H1 (cell line): ENCODE data around the gene YTHDF2.

Experiments
- CTCF ChIP-seq, 3 experiments: IDR thresholded peaks; 1 replicate in 2 of 3; 2 replicates in 1 of 3; pipeline versions ENCODE4 v1.5.1 to v1.6.1; 2011; ENCODE audit warnings: low read length in 3 of 3, mild to moderate bottlenecking in 3 of 3, inconsistent platforms in 2 of 3, low read depth in 1 of 3, moderate library complexity in 1 of 3; ENCODE audit not compliant: insufficient read depth in 1 of 3; ENCODE audit errors: control extremely low read depth in 1 of 3
- SIN3A ChIP-seq, 2 experiments: IDR thresholded peaks in 1 of 2; conservative IDR thresholded peaks in 1 of 2; 2 replicates each; pipeline ENCODE4 v1.6.1; 2011 to 2012; ENCODE audit warnings: low read length in 2 of 2, improper control_type of control experiment in 1 of 2, low read depth in 1 of 2, mild to moderate bottlenecking in 1 of 2

GRCh38 chr1:28740118-28740517 lies 3.4 kb downstream of the YTHDF2 start:
- TF ChIP-seq CTCF (IDR thresholded peaks at IDR 0.05; ENCODE audit: control extremely low read depth in 1 of 3, insufficient read depth in 1 of 3, low read depth in 1 of 3, low read length in 3 of 3) (no peak), SIN3A (conservative IDR thresholded peaks at IDR 0.05 in 1 of 2, IDR thresholded peaks at IDR 0.05 in 1 of 2; ENCODE audit: low read depth in 1 of 2, low read length in 2 of 2) (no peak)
